Astrocyte of the spinal cord (primary cell): ENCODE data around the gene BPIFB1.

Source experiments
- DNase-seq: peaks from one replicate; pipeline ENCODE4 v3.0.0; 2011; ENCODE audit warnings: low read depth, low spot score
- H3K4me3 ChIP-seq: 2 replicates; pipeline ENCODE4 v1.5.1; 2011; ENCODE audit warnings: low read depth, mild to moderate bottlenecking, low read length, moderate library complexity
- in situ Hi-C: cut with HindIII; loops from 2 replicates; pipeline ENCODE4 v1.10.0; 2017; ENCODE audit warnings: low sequenced_read_pairs
- TF ChIP-seq, protein P1 (sequence below): IDR thresholded peaks from 2 replicates; pipeline ENCODE4 v1.5.1; 2012; ENCODE audit warnings: low read depth, mild to moderate bottlenecking, low read length, inconsistent platforms

BPIFB1 gene

DNA sequence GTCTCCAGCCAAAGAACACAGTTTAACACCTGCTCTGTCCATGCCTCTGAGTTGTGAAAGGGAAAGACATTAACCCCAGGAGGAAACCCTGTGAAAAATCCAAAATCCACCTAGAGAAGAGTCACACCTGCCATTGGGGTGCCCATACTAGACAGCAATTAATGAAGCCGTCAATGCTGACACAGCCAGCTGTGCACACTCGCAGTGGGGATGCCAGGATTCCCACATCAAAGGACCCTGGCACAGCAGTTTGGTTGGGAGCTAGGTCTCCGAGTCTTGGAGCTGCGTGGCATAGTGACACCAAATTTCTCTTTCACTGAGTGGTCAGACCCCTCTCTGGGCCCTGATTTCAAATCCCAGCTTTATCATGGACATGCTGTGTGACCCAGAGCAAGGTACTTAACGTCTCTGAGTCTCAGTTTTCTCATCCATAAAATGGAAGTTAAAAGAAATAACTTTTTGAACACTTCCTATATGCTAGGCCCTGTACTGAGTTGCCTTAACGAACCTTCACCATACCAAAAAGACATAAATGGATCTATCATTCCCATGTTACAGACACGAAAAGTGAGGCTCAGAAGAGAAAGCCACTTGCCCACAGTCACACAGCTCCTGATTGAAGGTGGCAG is 30.8 kb downstream of the BPIFB1 start:
- DNase-seq, result no peak
- H3K4me3 ChIP-seq, result no peak overlapping the region
- TF ChIP-seq, protein P1, sequence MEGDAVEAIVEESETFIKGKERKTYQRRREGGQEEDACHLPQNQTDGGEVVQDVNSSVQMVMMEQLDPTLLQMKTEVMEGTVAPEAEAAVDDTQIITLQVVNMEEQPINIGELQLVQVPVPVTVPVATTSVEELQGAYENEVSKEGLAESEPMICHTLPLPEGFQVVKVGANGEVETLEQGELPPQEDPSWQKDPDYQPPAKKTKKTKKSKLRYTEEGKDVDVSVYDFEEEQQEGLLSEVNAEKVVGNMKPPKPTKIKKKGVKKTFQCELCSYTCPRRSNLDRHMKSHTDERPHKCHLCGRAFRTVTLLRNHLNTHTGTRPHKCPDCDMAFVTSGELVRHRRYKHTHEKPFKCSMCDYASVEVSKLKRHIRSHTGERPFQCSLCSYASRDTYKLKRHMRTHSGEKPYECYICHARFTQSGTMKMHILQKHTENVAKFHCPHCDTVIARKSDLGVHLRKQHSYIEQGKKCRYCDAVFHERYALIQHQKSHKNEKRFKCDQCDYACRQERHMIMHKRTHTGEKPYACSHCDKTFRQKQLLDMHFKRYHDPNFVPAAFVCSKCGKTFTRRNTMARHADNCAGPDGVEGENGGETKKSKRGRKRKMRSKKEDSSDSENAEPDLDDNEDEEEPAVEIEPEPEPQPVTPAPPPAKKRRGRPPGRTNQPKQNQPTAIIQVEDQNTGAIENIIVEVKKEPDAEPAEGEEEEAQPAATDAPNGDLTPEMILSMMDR, result no peak
- in situ Hi-C loops, result no loop called here

DNA sequence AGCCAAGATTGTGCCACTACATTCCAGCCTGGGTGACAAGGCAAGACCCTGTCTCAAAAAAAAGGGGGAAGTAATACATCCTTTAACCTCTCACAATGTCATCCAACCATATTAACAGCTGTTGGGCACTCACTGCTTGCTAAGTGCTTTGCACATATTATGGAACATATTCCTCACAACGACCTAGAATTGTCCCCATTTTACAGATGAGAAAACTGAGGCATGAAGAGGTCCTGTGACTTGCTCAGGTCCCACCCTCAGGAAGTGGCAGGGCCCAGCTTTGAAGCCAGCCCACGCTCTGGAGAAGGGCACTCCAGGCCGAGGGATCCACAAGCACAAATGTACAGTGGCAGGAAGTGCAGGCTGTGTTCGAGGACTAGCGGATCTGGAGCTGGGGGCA is 33.3 kb downstream of the BPIFB1 start:
- no peak for DNase-seq
- no peak overlapping the region for H3K4me3 ChIP-seq
- in situ Hi-C loops, result no loop called here
- TF ChIP-seq, protein P1, result no peak

DNA sequence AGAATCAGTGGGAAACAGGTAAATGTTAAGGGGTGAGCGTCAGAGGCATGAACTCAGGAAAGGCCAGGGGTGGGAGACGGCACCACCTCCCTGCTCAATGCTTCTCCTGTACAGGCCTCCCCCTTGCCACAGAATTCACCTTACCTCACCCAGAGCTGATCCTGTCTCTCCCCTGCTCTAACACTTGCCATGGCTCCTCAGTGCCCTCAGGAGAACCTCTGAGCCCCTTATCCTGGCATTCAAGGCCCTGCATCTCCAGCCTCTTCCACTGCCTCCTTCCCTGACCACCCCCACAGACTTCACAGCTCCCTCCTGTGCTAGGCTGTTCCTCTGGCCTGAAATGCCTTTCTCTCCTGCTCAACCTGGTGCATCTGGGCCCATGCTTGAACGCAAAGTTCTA is 33.9 kb downstream of the BPIFB1 start:
- DNase-seq, result no peak
- TF ChIP-seq, protein P1, result no peak
- in situ Hi-C loops, result no loop called here
- H3K4me3 ChIP-seq, result no peak overlapping the region

DNA sequence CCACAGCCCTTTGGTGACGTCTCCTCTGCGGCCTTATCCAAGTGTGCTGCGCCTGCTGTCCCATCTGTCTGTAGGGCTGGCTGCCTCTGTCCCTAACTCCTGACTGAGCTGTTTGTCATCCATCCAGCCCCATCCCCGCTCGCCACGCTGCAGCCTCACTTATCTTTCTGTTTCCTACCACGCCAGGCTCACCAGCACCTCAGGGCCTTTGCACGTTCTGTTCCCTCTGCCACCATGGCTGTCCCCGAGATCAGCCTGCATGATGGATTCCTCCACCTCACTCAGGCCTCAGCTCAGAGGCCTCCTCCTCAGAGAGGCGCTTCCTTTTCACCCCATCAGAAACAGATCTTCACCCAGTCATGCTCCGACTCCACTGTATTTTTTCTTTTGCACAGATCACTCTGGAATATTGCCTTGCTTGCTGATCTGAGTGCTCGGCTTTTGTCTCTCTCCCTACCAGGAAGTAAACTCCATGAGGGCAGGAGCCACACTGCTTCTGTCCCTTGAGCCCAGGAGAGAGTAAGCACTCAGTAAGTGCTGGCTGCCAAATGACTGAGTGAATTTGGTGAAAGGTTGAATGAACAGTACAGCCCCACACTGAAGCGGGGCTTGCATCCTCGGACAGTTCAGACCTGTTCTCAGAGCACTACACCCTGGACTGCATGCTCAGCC is 34.5 kb downstream of the BPIFB1 start:
- H3K4me3 ChIP-seq, result no peak overlapping the region
- TF ChIP-seq, protein P1, result no peak
- in situ Hi-C loops, result no loop called here
- no peak for DNase-seq

DNA sequence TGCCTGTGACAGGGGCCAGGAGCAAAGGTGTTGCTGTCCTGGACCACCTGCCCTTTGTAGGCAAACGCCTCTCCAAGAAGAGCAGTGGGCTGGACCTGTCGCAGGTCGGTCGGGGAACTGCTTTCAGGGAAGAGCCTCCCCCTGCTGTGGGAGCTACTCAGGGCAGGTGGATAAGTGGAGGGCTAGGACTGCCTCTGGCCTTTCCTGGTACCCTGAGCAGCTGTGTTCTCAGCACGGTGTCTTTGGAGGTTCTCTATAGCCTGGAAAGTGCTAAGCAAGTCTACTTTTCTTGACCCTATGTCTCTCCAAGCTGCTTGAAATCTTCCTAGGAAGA is 35.0 kb downstream of the BPIFB1 start:
- H3K4me3 ChIP-seq, result no peak overlapping the region
- TF ChIP-seq, protein P1, result no peak
- in situ Hi-C loops, result no loop called here
- no peak for DNase-seq

DNA sequence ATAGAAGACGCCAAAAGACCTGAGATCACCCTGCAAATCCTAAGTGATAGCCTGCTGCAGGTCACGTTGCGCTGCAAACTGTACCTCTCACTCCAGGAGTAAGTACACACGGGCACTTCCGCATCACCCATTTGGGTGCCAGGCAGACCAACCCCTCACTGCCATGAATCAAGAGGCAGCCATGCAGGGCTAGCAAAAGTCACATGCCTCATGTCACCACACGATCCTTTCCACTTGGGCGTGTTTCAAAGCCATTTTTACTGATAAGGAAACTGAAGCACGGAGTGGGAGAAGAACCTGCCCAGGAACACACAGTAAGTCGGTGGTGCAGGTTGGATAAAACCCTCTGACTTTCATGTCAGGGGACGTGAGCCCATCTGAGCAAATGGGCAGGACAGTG is 37.0 kb downstream of the BPIFB1 start:
- no peak overlapping the region for H3K4me3 ChIP-seq
- DNase-seq, result no peak
- TF ChIP-seq, protein P1, result no peak
- in situ Hi-C loops, result no loop called here
